ENCODE results near the gene SPPL3.

- TF ChIP-seq CTCF (conservative IDR thresholded peaks at IDR 0.05): no peak
- no peak for TF ChIP-seq ZFX (IDR thresholded peaks at IDR 0.05)
Observed at GRCh38 chr12:120936197-120936596, 32.0 kb upstream of the SPPL3 start.

Data from C4-2B (cell line).